Cardiac fibroblast (primary cell): ENCODE results near the gene CYP51A1.

Source experiments
- DNase-seq, 2 donors: peaks; one replicate each; pipeline versions ENCODE4 v3.0.0 to v3.0.0-alpha.2; 2010; ENCODE audit warnings: low read depth in 2 of 2
- H3K4me3 ChIP-seq, 2 donors: replicated peaks in 1 of 2; 1 replicate in 1 of 2; 2 replicates in 1 of 2; pipeline ENCODE4 v1.5.1; 2011; ENCODE audit warnings: low read depth in 2 of 2, low read length in 2 of 2, mild to moderate bottlenecking in 2 of 2, moderate library complexity in 1 of 2
- CTCF ChIP-seq: IDR thresholded peaks from one replicate; pipeline ENCODE4 v1.5.1; 2011; ENCODE audit warnings: low read depth, mild to moderate bottlenecking, low read length, inconsistent platforms

The CYP51A1 gene

DNA sequence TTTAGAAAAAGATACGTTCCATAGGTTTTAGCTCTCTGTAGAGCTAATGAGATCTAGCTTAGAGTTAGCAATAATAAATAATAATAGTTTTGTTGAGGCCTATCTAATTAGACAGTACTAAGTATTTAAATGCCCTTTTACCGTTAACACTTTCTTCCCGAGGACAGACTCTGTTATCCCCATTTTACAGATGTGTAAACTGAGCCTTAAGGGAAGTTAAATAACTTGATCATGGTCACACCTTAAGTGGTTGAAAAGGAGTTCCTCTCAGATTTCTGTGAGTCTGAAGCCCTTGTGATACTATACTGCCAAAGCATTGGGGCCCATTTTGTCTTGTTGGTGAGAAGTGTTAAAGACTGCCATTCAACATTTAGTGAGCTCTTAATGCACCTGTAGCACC lies 61.6 kb downstream of the CYP51A1 start:
- no peak for DNase-seq
- no peak overlapping the region for H3K4me3 ChIP-seq
- TF ChIP-seq CTCF, result no peak

DNA sequence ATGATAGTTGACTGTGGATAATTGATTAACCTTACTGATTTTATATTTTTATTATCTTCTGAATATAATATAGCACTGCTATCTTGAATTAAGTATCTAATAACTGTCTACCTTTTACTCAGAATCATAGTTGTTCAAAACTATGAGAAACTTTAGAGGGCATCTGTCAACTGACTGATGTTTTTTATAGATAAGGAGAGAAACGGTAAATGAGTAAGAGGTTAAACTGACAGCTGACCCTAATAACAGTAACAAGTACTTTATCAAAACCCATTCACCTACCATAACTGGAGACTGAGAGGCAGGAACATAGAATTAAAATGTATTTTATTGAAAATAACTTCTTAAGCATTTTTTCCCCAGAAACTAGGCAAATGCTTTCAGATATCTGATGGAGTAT lies 62.2 kb downstream of the CYP51A1 start:
- no peak for DNase-seq
- no peak overlapping the region for H3K4me3 ChIP-seq
- TF ChIP-seq CTCF, result no peak

DNA sequence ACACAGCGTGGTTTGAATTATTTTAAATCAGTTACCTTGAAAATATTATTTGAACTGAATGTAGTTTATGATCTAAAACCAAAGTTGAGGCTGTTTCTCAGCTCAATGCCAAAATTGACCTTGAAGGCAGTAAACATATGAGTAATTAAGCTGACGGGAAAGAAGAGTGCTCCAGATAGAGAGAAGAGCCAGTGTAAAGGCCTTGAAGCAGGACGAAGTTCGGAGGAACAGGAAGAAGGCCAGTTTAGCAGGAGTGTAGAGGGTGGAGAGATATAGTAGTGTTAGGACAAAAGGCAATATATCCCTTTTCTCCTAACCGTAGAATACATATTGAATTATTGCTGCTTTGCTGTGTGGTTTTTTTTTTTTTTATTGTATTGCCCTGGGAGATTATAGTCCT lies 63.2 kb downstream of the CYP51A1 start:
- DNase-seq, result no peak
- no peak overlapping the region for H3K4me3 ChIP-seq
- TF ChIP-seq CTCF, result no peak

- H3K4me3 ChIP-seq, result no peak overlapping the region
- TF ChIP-seq CTCF, result no peak
- no peak for DNase-seq
Observed at GRCh38 chr7:92064438-92065029, 69.7 kb downstream of the CYP51A1 start.
